D341Med (cell line): ENCODE measurements around the gene DIRAS1.
"Not testable (repeated sequence)": the region's sequence is repeated elsewhere in the genome, so short reads cannot be mapped to it uniquely, and the experiment has no call there.

ENCODE experiments used
- DNase-seq: peaks from one replicate; pipeline ENCODE4 v3.0.0; 2012; ENCODE audit warnings: low spot score

The DIRAS1 gene

DNA sequence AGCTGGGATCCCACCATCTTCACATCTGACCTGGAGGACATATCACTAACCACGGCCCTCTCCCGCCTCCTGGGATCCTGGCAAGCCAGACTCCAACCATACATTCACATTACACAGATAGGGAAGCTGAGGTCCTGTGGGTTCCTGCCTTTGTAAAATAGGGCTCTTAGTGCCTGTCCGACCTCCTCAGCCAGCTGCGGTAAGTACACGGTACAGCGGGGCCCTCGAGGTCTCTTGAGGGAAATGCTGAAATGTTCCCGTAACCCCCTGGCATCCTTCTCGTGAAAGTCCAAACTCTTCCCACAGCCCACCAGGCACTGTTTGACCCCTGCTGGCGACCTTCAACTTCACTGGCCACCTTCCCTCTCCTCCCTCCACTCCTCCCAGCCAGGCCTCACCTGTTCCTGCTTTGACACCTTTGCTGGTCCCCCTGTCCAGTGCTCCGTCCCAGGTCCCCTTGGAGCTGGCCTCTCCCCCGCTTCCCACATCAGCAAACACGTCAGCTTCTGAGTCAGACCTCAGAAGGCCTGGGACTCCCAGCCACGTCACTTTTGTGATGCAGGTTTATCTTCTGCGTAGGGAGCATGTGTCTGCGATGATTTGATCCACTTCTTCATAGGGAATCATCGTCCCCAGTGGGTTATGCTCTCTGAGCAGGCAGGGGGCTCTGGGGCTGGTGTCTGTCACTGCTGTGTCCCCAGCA is 9.8 kb downstream of the DIRAS1 start:
- DNase-seq: peak; percentile 25

DNA sequence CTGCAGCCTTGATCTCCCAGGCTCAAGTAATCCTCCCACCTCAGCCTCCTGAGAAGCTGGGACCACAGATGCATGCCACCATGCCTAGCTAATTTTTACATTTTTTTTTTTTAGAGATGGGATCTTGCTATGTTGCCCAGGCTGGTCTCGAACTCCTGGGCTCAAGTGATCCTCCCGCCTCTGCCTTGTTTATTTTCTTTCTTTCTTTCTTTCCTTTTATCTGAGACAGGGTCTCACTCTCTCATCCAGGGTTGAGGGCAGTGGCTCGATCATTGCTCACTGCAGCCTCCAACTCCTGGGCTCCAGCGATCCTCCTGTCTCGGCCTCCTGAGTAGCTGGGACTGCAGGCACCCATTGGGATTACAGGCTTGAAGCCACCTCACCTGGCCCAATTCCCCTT is 14.9 kb downstream of the DIRAS1 start:
- DNase-seq: no peak

DNA sequence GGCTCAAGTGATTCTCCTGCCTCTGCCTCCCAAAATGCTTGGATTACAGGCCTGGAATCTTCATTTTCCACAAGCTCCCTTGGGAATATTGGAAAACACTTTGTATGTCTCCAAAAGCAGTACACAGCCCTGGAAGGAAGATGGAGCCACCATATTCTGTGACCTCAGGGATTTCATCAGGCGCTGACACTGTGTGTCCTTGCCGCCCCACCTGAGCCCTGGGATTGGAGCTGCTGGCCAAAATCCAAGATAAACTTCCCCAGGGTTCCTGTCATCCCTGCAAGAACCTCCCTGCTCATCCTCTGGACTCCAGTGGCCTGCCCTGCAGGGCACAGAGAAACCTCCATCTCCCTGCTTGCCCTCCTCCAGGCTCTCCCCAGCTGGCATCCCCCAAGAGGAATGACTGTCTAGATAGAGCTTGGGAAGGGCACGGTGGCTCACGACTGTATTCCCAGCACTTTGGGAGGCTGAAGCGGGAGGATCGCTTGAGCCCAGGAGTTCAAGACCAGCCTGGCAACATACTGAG is 17.4 kb downstream of the DIRAS1 start:
- DNase-seq: no peak

DNA sequence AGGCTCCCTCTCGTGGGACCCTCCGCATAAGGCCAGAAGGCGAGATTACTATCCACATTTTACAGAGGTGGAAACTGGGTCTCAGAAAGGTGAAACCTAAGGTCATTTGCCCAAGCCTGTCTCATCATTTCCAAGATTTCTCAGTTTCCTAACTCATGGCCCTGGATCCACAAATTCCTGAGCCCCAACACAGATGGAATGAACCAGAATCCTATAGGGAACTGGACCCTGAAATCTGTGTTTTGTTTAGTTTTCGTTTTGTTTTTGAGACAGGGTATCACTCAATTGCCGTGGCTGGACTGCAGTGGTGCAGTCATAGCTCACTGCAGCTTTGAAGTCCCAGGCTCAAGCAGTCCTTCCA is 18.1 kb downstream of the DIRAS1 start:
- DNase-seq: no peak

DNA sequence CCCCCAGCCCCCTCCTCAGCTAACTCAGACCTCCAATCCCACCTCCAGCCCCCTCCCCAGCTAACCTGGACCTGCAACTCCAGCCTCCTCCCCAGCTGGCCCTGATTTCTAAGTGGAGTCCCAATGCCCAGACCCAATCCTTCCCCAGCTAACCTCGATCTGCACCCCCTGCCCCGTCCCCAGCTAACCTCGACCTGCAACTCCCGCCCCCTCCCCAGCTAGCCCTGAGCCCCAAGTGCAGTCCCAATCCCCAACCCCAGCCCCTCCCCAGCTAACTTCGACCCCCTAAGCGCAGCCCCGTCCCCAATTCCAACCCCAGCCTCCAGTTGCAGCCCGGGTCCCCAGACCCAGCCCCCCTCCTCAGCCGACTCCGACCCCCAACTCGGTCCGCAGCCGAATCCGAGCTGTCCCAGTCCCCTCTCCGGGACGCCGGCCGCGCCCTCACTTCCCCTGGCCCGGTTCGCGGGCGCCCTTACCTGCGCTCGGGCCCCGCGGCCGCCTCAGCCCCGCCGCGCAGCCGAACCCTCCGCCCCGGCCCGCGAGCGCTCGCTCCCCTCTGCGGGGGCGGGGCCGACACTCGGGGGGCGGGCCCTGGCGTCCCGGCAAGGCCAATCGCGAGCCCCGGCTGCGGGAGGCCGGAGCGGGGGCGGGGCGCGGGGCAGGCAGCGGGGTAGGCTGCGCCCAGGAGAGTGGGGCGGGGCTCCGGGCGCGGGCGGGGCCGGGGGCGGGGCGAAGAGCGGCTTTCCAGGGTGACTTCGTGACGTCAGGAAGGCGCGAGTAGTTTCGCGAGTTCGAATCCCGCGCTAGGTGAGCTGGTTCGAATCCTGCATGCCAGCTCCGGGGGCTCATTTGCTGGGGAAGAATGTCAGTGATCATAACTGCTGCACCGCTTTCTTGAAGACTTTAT is 18.7 kb downstream of the DIRAS1 start, which contains the start of gene GNG7:
TSS of gene GNG7 (minus strand) at position 525 of the 907 bp plus-strand sequence. CDS start 182,006 bp downstream, outside the sequence.
- DNase-seq: peak; percentile 100

DNA sequence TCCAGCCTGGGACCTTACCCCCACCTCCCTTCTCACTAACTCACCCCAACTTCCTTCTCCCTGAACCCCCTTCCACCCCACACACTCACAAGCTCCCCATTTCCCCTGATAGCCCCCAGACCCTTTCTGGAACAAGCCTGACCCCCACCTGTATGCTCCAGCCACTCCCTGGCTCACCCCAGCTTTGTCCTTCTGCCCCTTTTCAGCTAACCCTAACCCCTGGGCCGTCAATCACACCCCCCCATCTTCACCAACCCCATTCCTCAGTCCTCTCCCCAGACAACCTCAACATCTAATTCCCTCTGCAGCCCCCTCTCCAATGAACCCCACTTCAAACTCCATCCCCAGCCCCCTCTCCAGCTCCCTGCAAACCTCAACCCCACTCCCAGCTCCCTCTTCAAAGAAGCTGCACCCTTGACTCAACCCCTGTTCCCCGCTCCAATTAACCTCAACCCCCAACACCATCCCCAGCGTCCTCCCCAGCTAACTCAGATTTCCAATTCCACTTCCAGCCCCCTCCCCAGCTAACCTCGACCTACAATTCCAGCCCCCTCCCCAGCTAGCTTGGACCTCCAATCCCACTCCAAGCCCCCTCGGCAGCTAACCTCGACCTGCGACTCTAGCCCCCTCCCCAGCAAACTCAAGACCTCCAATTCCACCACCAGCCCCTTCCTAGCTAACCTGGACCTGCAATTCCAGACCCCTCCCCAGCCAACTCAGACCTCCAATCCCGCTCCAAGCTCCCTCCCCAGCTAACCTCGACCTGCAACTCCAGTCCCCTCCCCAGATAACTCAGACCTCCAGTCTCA is 19.6 kb downstream of the DIRAS1 start:
- no peak for DNase-seq

DNA sequence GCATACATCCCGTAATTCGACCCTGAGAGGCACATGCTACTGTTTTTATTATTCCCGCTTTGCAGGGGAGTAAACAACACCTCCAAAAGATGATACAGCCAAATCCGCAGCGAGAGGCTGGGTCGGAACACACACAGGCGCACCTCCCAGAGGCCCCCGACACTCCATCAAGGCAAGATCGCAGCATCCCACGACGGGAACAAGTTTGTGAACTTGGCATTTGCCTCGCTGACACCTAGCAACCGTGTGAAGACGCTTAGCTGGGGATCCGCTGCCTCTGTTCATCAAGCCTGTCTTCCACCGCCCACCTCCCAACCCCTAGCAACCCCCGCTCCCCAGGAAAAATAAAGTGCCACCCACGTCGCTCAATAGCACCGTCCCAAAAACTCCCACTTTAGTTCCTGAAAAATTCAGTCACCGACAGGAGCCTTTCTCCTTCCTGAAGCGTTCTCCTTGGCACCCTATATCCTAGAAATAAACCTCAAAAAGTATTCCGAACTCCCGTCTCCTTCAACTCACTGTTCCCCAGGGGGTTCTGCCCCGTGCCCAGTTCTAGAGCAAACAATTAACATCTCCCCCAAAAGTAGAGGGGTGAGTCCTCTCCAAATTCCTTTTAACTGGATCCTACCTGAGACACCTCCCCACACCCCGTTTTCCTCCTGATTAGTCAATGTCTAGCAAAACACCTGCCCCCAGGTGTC is 20.4 kb downstream of the DIRAS1 start:
- no peak for DNase-seq

DNA sequence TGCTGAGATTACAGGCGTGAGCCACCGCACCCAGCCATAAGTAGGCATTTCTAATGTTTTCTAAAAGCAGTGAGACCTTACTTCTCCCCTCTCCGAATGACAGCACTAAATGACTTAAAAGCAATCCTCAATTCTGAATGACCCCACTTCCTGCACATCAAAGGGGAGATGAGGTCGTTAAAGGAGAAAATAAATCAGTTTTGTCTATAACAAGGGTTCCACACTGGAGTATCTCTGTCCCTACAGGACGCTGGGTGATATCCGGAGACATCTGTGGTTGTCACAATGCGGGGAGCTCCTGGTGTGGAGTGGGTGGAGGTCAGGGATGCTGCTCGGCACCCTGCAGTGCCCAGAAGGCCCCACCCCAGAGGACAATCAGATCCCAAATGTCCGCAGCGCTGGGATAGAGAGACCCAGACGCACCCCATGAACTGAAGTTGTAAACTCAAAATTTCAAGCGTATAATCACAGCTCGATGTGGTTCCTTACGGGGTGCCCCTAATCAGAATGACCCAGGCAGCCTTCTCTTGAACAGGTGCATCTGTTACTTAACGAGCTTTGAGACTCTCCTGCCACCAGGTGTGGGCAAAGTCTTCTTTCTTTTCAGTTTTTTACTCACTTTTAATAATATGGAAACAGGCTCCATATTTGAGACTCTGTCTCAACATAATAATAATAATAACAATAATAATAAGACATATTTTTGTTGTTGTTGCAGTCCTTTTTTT is 21.6 kb downstream of the DIRAS1 start:
- DNase-seq: no peak

DNA sequence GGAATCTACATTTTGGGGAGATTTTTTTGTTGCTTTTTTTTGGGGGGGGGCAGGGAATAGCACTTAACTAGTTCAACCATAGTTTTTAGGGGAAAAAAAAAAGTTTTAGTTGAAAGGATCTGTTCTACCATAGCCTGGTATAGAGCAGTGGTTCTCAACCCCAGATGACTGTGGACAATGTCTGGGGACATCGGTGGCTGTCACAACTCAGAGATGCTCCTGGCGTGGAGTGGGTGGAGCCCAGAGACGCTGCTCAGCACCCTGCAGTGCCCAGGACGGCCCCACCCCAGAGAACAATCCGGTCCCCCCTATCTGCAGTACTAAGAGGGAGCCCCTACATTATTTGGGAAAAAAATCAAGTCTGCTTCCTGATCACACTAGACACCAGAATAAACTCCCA is 27.0 kb downstream of the DIRAS1 start:
- DNase-seq: no peak

DNA sequence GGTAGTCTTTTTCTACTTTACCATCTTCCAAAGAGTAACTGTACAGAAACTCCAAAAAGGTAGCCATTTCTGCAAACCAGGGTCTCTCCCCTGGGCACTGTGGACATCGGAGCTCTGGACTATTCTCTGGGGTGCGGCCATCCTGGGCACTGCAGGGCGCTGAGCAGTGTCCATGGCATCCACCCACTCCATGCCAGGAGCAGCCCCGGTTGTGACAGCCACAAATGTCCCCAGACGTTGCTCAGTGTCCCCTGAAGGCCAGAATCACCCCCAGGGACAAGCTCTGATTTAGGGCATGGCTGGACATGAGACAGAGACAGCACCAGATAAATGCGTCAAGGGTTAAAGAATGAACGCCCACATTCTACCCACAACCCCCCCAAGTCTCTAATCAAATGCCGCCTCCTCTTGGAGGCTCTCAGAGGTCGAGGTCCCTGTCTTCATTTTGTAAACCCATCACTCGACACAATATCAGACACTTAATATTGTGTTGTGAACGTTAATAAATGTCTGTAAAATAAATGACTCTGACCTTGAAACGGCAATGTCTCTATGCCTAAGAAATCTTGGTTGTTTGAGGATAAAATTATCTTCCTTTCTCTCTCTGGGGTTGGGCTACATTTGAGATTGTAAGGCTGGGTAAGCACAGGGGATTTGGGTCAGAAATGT is 27.5 kb downstream of the DIRAS1 start:
- DNase-seq: no peak

DNA sequence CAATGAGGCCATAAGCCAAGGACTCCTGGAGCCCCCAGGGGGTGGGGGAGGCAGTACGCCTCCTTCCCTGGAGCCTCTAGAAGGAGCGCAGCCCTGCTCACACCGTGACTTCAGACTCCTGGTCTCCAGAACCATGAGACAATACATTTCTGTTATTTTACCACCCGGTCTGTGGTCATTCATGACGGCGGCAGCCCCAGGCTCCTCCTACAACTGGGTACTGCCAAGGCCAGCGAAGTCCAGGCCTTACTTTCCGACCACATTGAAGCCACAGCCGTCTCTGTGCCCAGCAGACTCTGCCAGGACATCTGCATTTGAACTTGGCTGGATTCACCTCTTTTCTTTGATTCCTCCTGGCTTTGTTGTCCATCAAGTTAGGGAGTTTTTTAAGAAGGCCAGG is 29.2 kb downstream of the DIRAS1 start:
- DNase-seq: no peak

DNA sequence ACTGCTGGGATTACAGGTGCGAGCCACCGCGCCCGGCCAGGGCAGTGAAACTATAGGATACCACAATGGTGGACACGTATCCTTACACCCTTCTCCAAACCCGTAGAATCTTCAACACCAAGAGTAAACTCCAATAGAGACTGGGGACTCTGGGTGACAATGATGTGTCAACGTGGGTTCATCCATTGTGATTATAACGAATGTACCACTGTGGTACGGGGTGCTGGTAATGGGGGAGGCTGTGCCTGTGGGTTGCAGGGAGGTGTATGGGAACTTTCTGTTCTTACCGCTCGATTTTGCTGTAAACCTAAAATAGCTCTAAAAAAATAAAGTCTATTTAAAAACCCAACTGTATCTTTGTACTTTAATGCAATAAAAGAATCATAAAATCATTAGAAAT is 30.3 kb downstream of the DIRAS1 start:
- no peak for DNase-seq

DNA sequence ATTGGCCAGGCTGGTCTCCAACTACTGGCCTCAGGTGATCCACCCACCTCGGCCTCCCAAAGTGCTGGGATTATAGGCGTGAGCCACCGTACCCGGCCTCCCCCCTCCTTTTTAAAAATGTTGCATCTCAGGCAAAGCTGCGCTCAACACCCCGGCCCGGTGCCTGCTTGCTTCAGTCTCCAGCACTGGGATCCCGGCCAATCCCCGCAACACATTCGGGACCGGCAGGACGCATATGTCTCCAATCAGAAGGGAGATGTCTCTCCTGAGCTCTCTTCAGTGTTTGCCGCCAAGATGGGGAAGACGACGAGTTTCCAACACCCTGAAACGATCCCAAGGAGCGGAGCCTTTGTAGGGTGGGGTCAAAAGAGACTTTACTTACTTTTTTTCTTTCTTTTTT is 34.8 kb downstream of the DIRAS1 start:
- DNase-seq: no peak

DNA sequence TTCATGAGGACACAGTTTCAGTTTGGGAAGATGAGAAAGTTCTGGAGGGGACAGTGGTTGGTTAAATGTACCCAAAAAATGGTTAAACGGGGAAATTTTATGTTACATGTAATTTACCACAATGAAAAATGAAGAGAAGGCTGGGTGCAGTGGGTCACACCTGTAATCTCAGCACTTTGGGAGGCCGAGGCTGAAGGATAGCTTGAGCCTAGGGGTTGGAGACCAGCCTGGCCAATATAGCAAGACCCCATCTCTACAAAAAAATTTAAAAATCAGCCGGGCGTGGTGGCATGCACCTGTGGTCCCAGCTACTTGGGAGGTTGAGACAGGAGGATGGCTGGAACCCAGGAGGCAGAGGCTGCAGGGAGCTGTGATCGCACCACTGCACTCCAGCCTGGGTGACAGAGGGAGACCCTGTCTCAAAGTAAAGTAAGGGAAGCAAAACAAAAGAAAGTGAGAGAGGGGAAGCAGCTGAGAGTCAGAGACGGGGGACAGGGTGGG is 35.9 kb downstream of the DIRAS1 start:
- DNase-seq: no peak

DNA sequence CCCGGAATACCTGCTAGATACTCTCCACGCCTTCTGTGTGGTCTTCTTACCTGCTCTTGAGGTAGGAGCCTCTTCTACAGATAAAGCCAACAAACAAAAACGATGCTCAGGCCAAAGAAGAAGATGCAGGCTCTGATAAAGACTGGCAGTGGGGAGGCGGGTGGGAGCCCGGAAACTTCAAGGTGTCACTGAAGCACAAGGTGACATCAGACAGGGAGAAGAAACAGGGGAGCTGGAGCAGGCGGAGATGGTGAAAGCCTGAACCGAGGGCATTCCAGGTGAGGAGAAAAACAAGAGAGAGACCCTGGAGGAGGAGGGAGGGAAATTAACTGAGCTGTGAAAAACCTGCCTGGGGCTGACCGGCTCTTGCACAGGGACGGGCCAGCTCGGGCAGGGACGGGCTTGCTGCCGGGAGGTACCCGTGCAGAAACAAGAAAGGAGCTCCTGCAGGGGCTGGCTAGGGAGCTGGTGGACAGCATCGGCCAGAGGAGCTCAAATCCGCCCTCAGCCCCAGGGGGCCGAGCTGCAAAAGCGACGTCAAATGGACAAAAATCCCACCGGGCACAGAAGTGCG is 37.7 kb downstream of the DIRAS1 start:
- DNase-seq: no peak

DNA sequence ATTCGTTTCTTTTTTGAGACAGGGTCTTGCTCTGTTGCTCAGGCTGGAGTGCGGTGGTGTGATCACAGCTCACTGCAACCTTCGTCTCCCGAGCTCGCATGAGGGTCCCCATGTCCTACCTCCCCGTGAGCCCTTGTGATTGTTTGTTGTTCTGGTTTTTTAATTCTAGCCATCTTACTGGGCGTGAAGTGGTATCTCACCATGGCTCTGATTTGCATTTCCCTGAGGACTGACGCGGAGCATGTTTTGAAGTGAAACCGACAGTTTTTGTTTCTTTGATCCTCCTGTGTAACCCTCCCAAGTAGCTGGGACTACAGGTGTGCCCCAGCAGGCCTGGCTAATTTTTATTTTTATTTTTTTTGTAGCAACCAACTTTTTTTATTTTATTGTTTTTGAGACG is 40.4 kb downstream of the DIRAS1 start:
- DNase-seq: no peak

DNA sequence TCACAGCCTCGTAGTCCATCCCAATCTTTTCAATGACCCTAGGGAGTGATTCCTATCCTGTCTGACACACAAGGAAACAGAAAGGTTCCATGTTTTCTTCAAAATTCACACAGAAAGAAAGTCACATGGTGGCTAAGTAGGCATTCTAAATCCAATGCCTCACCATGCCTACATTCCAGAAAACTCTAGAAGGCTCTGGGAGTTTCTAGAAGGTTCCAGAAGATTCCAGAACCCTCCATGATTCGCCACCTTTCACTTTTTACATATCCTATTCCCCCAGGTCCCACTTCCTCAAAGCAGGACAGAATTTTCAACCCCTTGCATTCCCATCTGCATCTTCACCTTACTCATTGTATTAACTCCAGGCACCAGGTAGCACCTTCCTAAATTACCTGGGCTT is 41.7 kb downstream of the DIRAS1 start:
- no peak for DNase-seq

DNA sequence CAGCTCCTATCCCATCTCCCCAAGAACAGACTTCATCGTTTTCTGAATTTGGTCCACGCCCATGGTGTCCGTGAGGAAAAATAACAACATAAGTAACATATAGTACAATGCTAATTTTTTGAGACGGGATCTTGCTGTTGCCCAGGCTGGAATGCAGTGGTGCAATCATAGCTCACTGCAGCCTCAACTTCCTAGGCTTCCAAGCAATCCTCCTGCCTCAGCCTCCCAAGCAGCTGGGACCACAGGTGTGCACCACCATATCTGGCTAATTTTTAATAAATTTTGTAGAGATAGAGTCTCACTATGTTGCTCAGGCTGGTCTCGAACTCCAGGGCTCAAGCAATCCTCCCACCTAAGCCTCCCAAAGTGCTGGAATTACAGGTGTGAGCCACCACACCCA is 42.2 kb downstream of the DIRAS1 start:
- DNase-seq: not testable (repeated sequence)

DNA sequence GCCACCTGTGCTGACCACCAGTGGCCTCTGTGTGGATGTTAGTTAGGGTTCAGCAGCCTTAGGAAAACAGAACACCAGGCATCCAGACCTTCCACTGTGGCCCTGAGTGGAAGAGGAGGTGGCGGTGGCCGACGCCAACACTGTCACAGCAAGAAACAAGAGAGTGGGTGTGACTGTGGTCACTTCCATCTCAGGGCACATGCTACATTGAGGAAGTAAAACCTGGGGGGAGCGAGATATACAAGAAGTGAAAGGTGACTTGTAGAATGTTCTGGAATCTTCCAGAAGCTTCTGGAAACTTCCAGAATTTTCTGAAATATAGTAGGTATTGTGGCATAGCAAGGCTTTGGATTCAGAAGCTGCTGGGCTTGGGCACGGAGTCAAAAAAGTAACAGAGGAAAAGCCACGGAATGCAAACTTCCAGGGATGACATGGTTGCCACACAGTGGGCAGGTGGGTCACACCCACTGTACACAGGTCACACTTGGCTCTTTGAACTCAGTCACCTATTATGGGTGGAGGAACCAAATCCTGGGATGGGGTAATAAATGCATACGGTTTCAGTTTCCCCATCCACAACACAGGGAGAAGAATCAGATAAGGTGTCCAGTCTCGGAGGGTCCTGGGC is 43.0 kb downstream of the DIRAS1 start:
- no peak for DNase-seq
